Epithelial cell of proximal tubule (primary cell): Measurements from ENCODE around the gene SV2A. TPM values are rescaled to one million over a fixed set of nuclear protein-coding genes. Genes with fewer than 3 reads are reported as not detected.

Experiments
- DNase-seq: peaks from one replicate; pipeline ENCODE4 v3.0.0-alpha.2; 2011; ENCODE audit warnings: low read depth
- H3K4me3 ChIP-seq: 2 replicates; pipeline ENCODE4 v1.5.1; 2011; ENCODE audit warnings: low read depth, mild to moderate bottlenecking, low read length
- total RNA-seq: library from RNA; depleted of rRNA; stranded (reverse); fragments of >200 nt; gene quantifications from 2 replicates; pipeline ENCODE4 v1.2.3, GENCODE V29; 2015
- TF ChIP-seq, protein P1 (sequence below): conservative IDR thresholded peaks from 2 replicates; pipeline ENCODE4 v1.5.1; 2012; ENCODE audit warnings: low read depth, mild to moderate bottlenecking, low read length

Gene SV2A
- total RNA-seq, 1 donor from 2014 or later, result 2.9 TPM

DNA sequence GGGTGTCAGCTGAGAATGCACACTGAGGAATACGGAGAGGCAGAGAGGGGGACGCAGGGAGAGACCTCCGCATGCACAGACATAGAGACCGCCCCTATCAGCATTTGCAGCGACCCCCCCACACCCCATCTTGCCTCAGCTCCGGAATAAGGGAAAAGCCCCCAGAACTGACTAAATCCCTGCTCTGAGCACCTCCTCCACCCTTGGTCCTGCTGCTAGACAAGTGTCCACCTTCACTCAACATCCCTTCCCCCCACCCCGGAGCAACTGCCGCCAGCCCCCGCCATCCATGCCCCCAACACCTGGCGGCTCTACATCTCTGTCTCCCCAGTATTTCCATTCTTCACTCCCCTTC is 769 bp downstream of the SV2A start:
- TF ChIP-seq, protein P1, sequence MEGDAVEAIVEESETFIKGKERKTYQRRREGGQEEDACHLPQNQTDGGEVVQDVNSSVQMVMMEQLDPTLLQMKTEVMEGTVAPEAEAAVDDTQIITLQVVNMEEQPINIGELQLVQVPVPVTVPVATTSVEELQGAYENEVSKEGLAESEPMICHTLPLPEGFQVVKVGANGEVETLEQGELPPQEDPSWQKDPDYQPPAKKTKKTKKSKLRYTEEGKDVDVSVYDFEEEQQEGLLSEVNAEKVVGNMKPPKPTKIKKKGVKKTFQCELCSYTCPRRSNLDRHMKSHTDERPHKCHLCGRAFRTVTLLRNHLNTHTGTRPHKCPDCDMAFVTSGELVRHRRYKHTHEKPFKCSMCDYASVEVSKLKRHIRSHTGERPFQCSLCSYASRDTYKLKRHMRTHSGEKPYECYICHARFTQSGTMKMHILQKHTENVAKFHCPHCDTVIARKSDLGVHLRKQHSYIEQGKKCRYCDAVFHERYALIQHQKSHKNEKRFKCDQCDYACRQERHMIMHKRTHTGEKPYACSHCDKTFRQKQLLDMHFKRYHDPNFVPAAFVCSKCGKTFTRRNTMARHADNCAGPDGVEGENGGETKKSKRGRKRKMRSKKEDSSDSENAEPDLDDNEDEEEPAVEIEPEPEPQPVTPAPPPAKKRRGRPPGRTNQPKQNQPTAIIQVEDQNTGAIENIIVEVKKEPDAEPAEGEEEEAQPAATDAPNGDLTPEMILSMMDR, result no peak
- DNase-seq, result no peak
- no peak overlapping the region for H3K4me3 ChIP-seq

DNA sequence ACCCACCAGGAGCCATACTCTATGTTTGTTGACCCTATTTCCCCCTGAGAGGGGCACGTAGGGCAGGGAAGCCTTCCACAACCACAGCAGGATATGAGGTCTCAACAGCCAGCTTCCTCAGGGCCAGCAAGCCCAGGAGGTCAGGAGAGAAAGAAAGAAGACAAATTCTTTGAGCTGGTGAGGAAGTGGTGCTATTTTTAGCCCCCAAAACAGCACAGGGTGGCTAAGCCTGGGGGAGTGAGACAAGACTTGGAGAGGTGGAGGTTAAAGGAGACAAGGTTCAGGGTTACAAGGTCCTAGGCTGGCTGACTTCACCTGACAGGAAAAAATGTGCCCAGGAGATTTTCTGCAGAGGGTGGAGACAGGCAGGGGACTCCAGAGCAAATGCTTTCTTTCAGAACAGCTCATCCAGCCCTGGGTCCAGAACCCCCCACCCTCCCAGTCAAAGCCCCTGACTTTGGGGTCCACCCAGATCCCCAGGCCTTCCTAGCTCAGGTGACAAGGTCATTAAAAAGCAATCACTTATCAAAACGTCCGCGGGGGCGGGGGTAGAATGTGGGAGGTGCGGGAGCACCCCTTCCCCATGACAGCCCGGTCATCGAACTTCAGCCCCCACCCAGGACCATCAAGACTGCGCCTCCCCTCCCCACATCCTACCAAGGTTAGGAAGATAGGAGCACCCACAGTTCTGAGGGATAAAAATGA is 1.3 kb downstream of the SV2A start:
- no peak overlapping the region for H3K4me3 ChIP-seq
- TF ChIP-seq, protein P1, result no peak
- DNase-seq, result no peak

DNA sequence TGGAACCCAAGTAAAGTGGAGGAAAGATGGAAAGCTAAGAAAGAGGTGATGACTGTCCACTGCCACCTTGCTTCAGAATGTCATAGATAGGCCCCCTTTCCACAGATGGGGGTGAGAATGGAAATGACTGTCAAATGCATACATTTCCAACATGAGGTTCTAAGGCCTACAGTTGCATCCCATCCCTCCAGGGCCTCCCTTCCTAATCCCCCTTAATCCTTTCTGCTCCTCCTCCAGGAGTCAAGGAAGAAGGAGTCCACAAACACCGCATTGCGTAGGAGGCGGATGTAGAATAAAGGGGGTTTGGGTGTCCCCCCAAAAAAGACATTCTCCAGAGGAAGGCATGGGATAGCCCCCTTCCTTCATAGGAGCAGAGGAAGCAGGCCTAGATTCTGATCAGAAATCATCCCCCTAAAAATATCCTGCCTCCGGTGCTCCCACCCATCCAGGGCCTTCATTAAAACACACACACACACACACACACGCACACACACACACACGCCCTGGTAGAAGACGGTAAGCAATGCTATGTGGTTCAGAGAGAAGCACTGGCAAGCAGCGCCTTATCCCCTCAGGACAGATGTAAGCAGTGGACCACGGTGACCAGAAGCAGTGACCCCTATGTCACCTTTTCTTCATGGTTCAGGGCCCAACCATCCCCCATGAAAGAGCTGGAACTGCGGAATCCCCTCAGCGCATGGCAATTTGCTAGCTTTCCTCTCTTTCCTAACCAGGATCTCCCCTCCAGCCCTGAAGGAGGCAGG is 2.0 kb downstream of the SV2A start:
- TF ChIP-seq, protein P1, result no peak
- DNase-seq, result no peak
- no peak overlapping the region for H3K4me3 ChIP-seq

DNA sequence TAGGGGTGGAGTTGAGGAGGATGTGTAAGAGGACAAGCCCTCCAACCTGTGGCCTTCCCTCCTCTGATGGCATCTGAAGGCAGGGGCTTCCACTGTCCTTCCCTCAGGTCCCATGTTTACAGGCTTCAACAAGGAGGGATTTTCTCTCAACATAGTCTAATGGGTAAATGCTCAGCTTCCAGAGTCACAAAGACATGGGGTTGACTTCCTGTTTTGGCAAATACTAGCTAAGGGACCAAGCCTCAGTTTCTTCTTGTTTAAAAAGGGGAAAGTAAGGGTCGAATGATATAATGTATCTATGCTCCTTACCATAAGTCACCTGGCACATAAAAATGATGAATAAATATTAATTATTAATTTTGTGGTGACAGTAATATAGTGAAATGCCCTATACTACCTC is 3.1 kb downstream of the SV2A start:
- DNase-seq, result no peak
- TF ChIP-seq, protein P1, result no peak
- no peak overlapping the region for H3K4me3 ChIP-seq

DNA sequence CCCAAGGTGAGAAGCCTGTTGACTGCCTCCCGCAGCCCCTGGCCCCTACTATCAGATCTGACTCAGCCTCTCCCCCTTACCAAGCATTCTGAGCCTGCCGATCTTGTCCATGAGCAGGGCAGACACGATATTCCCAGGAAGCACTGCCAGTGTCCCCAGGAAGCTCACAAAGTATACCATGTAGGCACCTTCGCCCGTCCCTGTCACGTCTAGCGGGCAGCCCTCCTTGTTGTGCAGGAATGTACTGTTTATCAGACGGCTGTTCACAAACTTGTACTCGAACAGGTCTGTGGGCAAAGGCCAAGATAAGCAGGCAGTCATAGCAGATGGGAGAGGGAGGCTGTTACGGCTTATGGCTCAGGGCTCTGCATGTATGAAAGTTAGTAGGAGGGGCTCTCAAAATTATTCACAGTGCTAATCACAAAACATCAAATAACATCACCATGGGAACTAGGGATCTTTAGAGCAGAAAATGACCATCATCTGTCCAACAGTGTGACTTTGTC is 11.0 kb downstream of the SV2A start:
- no peak for DNase-seq
- no peak overlapping the region for H3K4me3 ChIP-seq
- TF ChIP-seq, protein P1, result no peak

DNA sequence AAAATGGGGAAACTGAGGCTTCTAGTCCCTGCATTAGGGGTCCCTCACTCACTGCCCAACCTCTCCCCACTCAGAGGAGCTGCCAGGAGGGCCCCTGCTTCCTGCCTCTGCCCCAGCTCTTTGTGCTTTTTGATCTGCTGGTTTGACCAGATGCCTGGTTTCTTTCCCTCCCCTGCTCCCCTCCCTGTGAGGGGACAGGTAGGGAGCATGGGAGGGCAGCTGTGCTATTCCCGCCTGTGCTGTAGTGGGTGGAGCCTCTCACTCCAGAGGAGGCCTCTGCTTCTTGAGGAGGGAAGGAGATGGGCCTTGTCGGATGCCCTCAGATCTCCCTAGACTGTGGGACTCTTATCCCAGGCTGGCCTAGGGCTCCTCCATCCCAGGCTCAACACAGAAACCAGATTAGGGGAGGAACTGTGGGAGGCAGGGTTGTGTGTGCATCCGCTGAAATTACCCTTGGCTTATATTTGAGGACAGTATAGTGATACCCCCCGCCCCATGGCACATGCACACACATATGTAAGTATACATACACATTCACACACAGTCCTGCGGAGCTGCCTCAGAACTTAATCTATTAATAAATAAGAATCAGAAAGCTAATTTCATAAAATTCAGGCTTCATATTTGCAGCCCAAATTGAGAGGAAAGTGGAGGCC is 13.7 kb downstream of the SV2A start:
- no peak for DNase-seq
- H3K4me3 ChIP-seq, result no peak overlapping the region
- TF ChIP-seq, protein P1, result no peak
